Endothelial cell of umbilical vein (primary cell): Measurements from ENCODE around the gene GAS2L2. TPM values are rescaled to one million over a fixed set of nuclear protein-coding genes. Genes with fewer than 3 reads are reported as not detected.

ENCODE experiments used
- BruUV-seq: library from RNA; stranded (reverse); fragments of 400-500 nt; replicated peaks from 2 replicates; lab custom pipeline; 2021; lab: Mats Ljungman, UMichigan
- CTCF ChIA-PET: fragments of 300-600, 350-600 bp; sonication (Branson Sonifier 250); formaldehyde crosslinking; loops from one replicate; lab custom pipeline; 2021; ENCODE audit warnings: antibody characterized with exemption, inconsistent platforms; lab: Charles Lee
- POLR2A ChIA-PET: fragments of 300-600, 350-600 bp; sonication (Branson Sonifier 250); formaldehyde crosslinking; loops from one replicate; lab custom pipeline; 2021; ENCODE audit warnings: antibody characterized with exemption, inconsistent platforms; lab: Charles Lee
- DNase-seq: peaks from one replicate; pipeline ENCODE4 v3.0.0-alpha.2; 2011; ENCODE audit warnings: low read depth, low spot score
- FAIRE-seq: peaks from 2 replicates; lab custom pipeline; 2011; peaks lifted over from hg19 to GRCh38; lab: Jason Lieb, UNC
- H2AFZ ChIP-seq: 2 replicates; pipeline ENCODE4 v1.6.0; 2012; ENCODE audit warnings: low read depth, low read length, control low read depth, inconsistent platforms
- H3K27ac ChIP-seq: 2 replicates; pipeline ENCODE4 v1.5.1; 2011; ENCODE audit warnings: low read depth, mild to moderate bottlenecking, control low read depth, low read length, moderate library complexity; ENCODE audit not compliant: insufficient read depth
- H3K27me3 ChIP-seq, 2 experiments: 2 replicates each; pipeline versions ENCODE4 v1.6.0 to v1.6.1; 2011; ENCODE audit warnings: low read length in 2 of 2, mixed read lengths in 1 of 2; ENCODE audit not compliant: control insufficient read depth in 2 of 2, insufficient read depth in 2 of 2
- H3K36me3 ChIP-seq, 2 experiments: 2 replicates in 1 of 2; 3 replicates in 1 of 2; pipeline ENCODE4 v1.5.1; 2011; ENCODE audit warnings: low read length in 2 of 2, mild to moderate bottlenecking in 1 of 2, moderate library complexity in 1 of 2; ENCODE audit not compliant: control insufficient read depth in 2 of 2, insufficient read depth in 2 of 2; ENCODE audit errors: extremely low read depth in 1 of 2
- H3K4me1 ChIP-seq: 3 replicates; pipeline ENCODE4 v1.5.1; 2011; ENCODE audit warnings: mild to moderate bottlenecking, low read length; ENCODE audit not compliant: control insufficient read depth, insufficient read depth; ENCODE audit errors: extremely low read depth
- H3K4me2 ChIP-seq: 2 replicates; pipeline ENCODE4 v1.6.1; 2011; ENCODE audit warnings: low read length, control low read depth, mixed read lengths; ENCODE audit not compliant: insufficient read depth
- H3K4me3 ChIP-seq, 3 experiments: fragments of 200-600 bp in 1 of 3; sonication (generic), shearing (Covaris generic) in 1 of 3; replicated peaks in 1 of 3; 2 replicates each; pipeline ENCODE4 v1.5.1; 2011 to 2016; ENCODE audit warnings: control low read depth in 3 of 3, low read length in 3 of 3, mild to moderate bottlenecking in 2 of 3, inconsistent platforms in 1 of 3, low read depth in 1 of 3, moderate library complexity in 1 of 3; ENCODE audit not compliant: insufficient read depth in 1 of 3
- H3K79me2 ChIP-seq: 2 replicates; pipeline ENCODE4 v1.6.0; 2012; ENCODE audit warnings: low read length, inconsistent platforms; ENCODE audit not compliant: control insufficient read depth, insufficient read depth
- H3K9ac ChIP-seq: replicated peaks from 2 replicates; pipeline ENCODE3; 2011; ENCODE audit warnings: low read length, control low read depth; ENCODE audit not compliant: insufficient read depth; ENCODE audit errors: extremely low read depth
- H3K9me1 ChIP-seq: replicated peaks from 3 replicates; pipeline ENCODE4 v1.6.0; 2011; ENCODE audit warnings: mild to moderate bottlenecking, low read length; ENCODE audit not compliant: control insufficient read depth, insufficient read depth; ENCODE audit errors: extremely low read depth
- H3K9me3 ChIP-seq: replicated peaks from 2 replicates; pipeline ENCODE4 v1.5.1; 2012; ENCODE audit warnings: low read length, inconsistent platforms; ENCODE audit not compliant: control insufficient read depth, insufficient read depth
- H4K20me1 ChIP-seq: replicated peaks from 2 replicates; pipeline ENCODE3; 2011; ENCODE audit warnings: mild to moderate bottlenecking, low read length; ENCODE audit not compliant: control insufficient read depth, insufficient read depth; ENCODE audit errors: extremely low read depth
- FOS ChIP-seq: IDR thresholded peaks from 2 replicates; pipeline ENCODE4 v1.6.1; 2011; ENCODE audit warnings: mild to moderate bottlenecking, low read length, moderate library complexity, borderline replicate concordance; ENCODE audit not compliant: insufficient read depth
- GATA2 ChIP-seq: IDR thresholded peaks from 2 replicates; pipeline ENCODE4 v1.7.0; 2011; ENCODE audit warnings: low read depth, mild to moderate bottlenecking, moderate library complexity, mixed read lengths, low read length; ENCODE audit not compliant: insufficient read length, insufficient read depth
- JUN ChIP-seq: IDR thresholded peaks from 2 replicates; pipeline ENCODE4 v1.6.1; 2011; ENCODE audit warnings: borderline replicate concordance, low read depth; ENCODE audit not compliant: insufficient read length, insufficient read depth
- POLR2AphosphoS5 ChIP-seq: IDR thresholded peaks from 2 replicates; pipeline ENCODE4 v1.6.1; 2012; ENCODE audit warnings: low read depth, mild to moderate bottlenecking, control low read depth, low read length, moderate library complexity; ENCODE audit not compliant: insufficient read depth
- dilution Hi-C: fragments of 300-500 bp; cut with MboI; formaldehyde crosslinking; loops from one replicate; pipeline ENCODE4 v1.15.0; 2019; ENCODE audit warnings: low sequenced_read_pairs; ENCODE audit not compliant: extremely low pct_ligation_motif_present
- intact Hi-C: fragments of 100-400 bp; cut with micrococcal nuclease; formaldehyde crosslinking; loops from one replicate; pipeline ENCODE4 v1.10.0; 2022
- polyA plus RNA-seq, 4 experiments: library from polyadenylated mRNA; depleted of rRNA in 3 of 4; stranded (reverse) in 3 of 4; unstranded in 1 of 4; fragments of >200 nt; gene quantifications; 2 replicates each; pipeline versions ENCODE4 v1.2.1 to v1.2.3, GENCODE V29; 2011 to 2012; ENCODE audit warnings: missing spikeins in 1 of 4
- total RNA-seq: library from RNA; stranded (reverse); gene quantifications from 2 replicates; pipeline ENCODE4 v1.2.3, GENCODE V29; 2021
- TF ChIP-seq, protein P1 (sequence below), 2 donors: IDR thresholded peaks; 1 replicate in 1 of 2; 2 replicates in 1 of 2; pipeline ENCODE4 v1.5.1; 2011; ENCODE audit warnings: low read length in 2 of 2, mild to moderate bottlenecking in 2 of 2, moderate library complexity in 2 of 2, control low read depth in 1 of 2, inconsistent platforms in 1 of 2, low read depth in 1 of 2; ENCODE audit not compliant: insufficient read depth in 1 of 2; ENCODE audit errors: extremely low read depth in 1 of 2
- TF ChIP-seq, protein P2 (sequence below): IDR thresholded peaks from 2 replicates; pipeline ENCODE4 v1.6.1; 2011; ENCODE audit not compliant: insufficient read depth, insufficient read length

GAS2L2 gene
- total and polyA plus RNA-seq, 2 donors (not counting 3 experiments of a cell fraction or from before 2014, with no cell fraction given) = not detected

DNA sequence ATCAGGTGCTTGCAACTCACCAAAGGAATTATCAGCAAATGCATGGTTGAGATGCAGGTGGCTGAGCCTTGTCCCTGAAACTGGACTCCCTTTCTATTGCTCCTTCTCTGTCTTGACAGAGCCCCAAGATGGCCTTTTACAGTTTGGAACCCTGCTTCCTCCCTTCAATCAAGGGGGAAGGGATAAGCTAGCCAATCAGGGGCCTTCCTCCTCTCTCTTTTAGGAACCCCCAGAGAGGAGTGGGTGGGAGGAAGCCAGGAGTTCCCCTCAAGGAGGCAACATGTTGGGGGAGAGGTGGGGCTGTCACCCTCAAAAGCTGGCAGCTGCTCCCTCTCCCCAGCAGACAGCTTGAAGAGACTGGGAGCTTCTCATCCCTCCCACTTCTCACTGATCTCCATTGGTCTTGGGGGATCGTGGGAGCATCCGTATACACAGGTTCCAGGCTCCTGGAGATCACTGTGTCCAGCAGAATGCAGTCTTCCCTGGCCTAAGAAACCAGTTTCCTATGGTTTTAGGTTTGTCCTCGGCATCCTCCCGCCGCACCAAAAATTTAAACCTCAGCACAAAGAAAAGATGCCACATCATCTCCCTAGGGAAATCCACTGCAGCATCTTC, 14.4 kb downstream of the GAS2L2 start:
- H3K4me3 ChIP-seq = no peak overlapping the region
- POLR2A ChIA-PET = no interaction called here
- H3K27me3 ChIP-seq = peaks cover 37% of the 10 kb centered on the region in 2 experiments
- BruUV-seq = no TSS peak
- intact Hi-C loops = no loop called here
- H2AFZ ChIP-seq = no peak overlapping the region
- H3K9me3 ChIP-seq = no peaks in the 10 kb centered on the region
- CTCF ChIA-PET = no interaction called here
- no peak overlapping the region for H3K9ac ChIP-seq
- no peaks in the 10 kb centered on the region for H4K20me1 ChIP-seq
- DNase-seq = no peak
- dilution Hi-C loops = loop anchor here (25.0 kb wide), 1 partner anchor 126 kb away; no protein-coding TSS in a partner anchor
- H3K79me2 ChIP-seq = no peaks in the 10 kb centered on the region
- H3K4me2 ChIP-seq = no peak overlapping the region
- no peaks in the 10 kb centered on the region for H3K4me1 ChIP-seq
- no peak overlapping the region for H3K27ac ChIP-seq
- FAIRE-seq = no peak
- TF ChIP-seq JUN = no peak
- TF ChIP-seq, protein P1, sequence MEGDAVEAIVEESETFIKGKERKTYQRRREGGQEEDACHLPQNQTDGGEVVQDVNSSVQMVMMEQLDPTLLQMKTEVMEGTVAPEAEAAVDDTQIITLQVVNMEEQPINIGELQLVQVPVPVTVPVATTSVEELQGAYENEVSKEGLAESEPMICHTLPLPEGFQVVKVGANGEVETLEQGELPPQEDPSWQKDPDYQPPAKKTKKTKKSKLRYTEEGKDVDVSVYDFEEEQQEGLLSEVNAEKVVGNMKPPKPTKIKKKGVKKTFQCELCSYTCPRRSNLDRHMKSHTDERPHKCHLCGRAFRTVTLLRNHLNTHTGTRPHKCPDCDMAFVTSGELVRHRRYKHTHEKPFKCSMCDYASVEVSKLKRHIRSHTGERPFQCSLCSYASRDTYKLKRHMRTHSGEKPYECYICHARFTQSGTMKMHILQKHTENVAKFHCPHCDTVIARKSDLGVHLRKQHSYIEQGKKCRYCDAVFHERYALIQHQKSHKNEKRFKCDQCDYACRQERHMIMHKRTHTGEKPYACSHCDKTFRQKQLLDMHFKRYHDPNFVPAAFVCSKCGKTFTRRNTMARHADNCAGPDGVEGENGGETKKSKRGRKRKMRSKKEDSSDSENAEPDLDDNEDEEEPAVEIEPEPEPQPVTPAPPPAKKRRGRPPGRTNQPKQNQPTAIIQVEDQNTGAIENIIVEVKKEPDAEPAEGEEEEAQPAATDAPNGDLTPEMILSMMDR (IDR thresholded peaks at IDR 0.05; ENCODE audit: extremely low read depth in 1 of 2, insufficient read depth in 1 of 2, low read depth in 1 of 2, low read length in 2 of 2) = no peak
- no peak for TF ChIP-seq POLR2AphosphoS5
- no peak for TF ChIP-seq GATA2
- TF ChIP-seq FOS = no peak
- TF ChIP-seq, protein P2, sequence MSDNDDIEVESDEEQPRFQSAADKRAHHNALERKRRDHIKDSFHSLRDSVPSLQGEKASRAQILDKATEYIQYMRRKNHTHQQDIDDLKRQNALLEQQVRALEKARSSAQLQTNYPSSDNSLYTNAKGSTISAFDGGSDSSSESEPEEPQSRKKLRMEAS = no peak
- H3K9me1 ChIP-seq = no peaks in the 10 kb centered on the region
- H3K36me3 ChIP-seq = no peaks in the 10 kb centered on the region
